Measurements from ENCODE around the gene NCLN.

Gene NCLN

GRCh38 chr19:3185461-3186159 is at the start of gene NCLN:
NCLN (plus strand) TSS chr19:3185930; CDS start chr19:3186031, 101 bp downstream.
- DNase-seq (ENCODE audit: low read depth), result peak; percentile 96
- TF ChIP-seq CTCF (IDR thresholded peaks at IDR 0.05; ENCODE audit: insufficient read depth, low read depth, low read length, missing control alignments), result no peak
- H3K4me3 ChIP-seq (ENCODE audit: low read length), result peak within 1 kb of the TSS; percentile 85

GRCh38 chr19:3135961-3136683 is 49.6 kb upstream of the NCLN start, which contains the start of gene GNA15:
GNA15 (plus strand) TSS chr19:3136033; CDS start chr19:3136451, 418 bp downstream.
- H3K4me3 ChIP-seq (ENCODE audit: low read length), result peak within 1 kb of the TSS; percentile 67
- no peak for TF ChIP-seq CTCF (IDR thresholded peaks at IDR 0.05; ENCODE audit: insufficient read depth, low read depth, low read length, missing control alignments)
- peak; percentile 89 for DNase-seq (ENCODE audit: low read depth)

GRCh38 chr19:3136684-3137055 is 49.1 kb upstream of the NCLN start:
- H3K4me3 ChIP-seq (ENCODE audit: low read length), result peak overlapping the region; percentile 67
- DNase-seq (ENCODE audit: low read depth), result peak; percentile 95

GRCh38 chr19:3137119-3137518 is 48.6 kb upstream of the NCLN start:
- TF ChIP-seq CTCF (IDR thresholded peaks at IDR 0.05; ENCODE audit: insufficient read depth, low read depth, low read length, missing control alignments), result no peak
- no peak for DNase-seq (ENCODE audit: low read depth)
- peak overlapping the region; percentile 67 for H3K4me3 ChIP-seq (ENCODE audit: low read length)

More at GRCh38 chr19:3136684-3137055, 49.1 kb upstream of the NCLN start:
- TF ChIP-seq CTCF (IDR thresholded peaks at IDR 0.05; ENCODE audit: insufficient read depth, low read depth, low read length, missing control alignments), result no peak

- TF ChIP-seq CTCF (IDR thresholded peaks at IDR 0.05; ENCODE audit: insufficient read depth, low read depth, low read length, missing control alignments), result no peak
- no peak overlapping the region for H3K4me3 ChIP-seq (ENCODE audit: low read length)
These were observed 47.5 kb upstream of the NCLN start for GRCh38 chr19:3138268-3138667.

GRCh38 chr19:3140667-3141038 is 45.1 kb upstream of the NCLN start:
- no peak overlapping the region for H3K4me3 ChIP-seq (ENCODE audit: low read length)
- TF ChIP-seq CTCF (IDR thresholded peaks at IDR 0.05; ENCODE audit: insufficient read depth, low read depth, low read length, missing control alignments), result no peak
- DNase-seq (ENCODE audit: low read depth), result no peak

More at GRCh38 chr19:3138268-3138667, 47.5 kb upstream of the NCLN start:
- no peak for DNase-seq (ENCODE audit: low read depth)
